Erythroblast (primary cell): ENCODE results near the gene FAM83E.

ENCODE experiments used
- DNase-seq, 2 experiments: peaks; one replicate each; lab custom pipeline; 2025; lab: John Stamatoyannopoulos, UW
- GATA1 ChIP-seq: IDR thresholded peaks from 2 replicates; pipeline ENCODE4 v1.6.1; 2011; ENCODE audit warnings: low read depth, mild to moderate bottlenecking, control low read depth, low read length, moderate library complexity
- POLR2A ChIP-seq: IDR thresholded peaks from 2 replicates; pipeline ENCODE4 v1.6.1; 2011; ENCODE audit warnings: mild to moderate bottlenecking, low read length

FAM83E gene

DNA sequence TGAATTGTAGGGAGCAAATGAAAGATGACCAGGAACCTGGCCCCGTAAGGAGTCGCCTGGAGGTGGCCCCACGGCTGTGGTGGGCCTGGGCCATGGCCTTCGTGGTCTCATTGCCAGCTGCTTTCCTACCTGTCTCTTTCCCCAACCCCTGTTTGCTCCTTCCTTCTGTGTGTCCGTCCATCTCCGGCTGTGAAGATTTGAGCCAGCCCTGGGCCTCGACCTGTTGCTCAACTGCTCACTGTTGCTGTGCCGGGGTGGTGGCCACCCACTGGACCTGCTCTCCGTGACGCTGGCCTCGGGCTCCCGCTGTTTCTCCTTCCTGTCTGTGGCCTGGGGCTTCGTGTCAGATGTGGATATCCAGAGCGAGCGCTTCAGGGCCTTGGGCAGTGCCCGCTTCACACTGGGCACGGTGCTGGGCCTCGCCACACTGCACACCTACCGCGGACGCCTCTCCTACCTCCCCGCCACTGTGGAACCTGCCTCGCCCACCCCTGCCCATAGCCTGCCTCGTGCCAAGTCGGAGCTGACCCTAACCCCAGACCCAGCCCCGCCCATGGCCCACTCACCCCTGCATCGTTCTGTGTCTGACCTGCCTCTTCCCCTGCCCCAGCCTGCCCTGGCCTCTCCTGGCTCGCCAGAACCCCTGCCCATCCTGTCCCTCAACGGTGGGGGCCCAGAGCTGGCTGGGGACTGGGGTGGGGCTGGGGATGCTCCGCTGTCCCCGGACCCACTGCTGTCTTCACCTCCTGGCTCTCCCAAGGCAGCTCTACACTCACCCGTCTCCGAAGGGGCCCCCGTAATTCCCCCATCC lies 13.8 kb upstream of the FAM83E start:
- DNase-seq, result no peak
- TF ChIP-seq POLR2A (no peak), GATA1 (no peak)

DNA sequence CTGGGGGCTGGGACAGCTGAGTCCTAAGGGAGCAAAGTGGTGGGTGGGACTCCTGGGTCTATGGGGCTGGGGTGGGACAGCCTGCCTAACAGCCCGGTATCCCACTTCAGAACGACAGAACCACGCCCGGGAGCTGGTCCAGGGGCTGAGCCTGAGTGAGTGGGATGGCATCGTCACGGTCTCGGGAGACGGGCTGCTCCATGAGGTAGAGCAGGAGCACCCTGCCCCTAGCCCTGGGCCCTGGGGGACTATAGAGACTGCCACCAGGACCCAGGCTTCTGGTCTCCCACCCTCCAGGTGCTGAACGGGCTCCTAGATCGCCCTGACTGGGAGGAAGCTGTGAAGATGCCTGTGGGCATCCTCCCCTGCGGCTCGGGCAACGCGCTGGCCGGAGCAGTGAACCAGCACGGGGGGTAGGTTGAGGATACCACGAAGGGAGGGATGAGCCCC lies 13.0 kb upstream of the FAM83E start:
- no peak for TF ChIP-seq GATA1
- no peak for TF ChIP-seq POLR2A
- no peak for DNase-seq

DNA sequence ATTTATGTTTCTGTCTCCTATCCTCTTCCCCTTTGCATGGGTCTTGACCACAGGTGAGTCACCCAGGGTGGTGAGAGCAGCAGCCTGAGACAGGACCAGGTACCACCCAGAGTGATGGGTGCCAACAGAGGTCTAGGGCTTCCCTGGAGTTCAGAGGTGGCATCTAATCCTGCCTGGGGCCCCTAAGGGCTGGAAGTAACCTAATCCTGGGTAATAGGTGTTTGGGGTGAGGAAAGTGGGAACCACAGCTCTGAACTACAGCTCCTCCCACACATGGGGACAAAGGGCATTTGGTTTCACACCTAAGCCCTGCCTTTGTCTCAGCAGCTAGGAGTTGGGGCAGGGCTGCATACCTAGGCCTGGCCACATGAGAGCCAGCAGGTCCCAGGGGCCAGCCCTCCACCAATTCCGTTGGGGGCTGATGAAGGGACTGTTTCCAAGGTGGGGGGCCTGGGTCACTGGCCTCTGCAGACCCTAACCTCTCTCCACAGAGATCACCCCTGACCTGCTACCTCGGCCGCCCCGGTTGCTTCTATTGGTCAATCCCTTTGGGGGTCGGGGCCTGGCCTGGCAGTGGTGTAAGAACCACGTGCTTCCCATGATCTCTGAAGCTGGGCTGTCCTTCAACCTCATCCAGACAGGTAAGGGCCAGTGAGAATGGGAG lies 12.5 kb upstream of the FAM83E start:
- DNase-seq, result no peak
- TF ChIP-seq POLR2A (no peak), GATA1 (no peak)

DNA sequence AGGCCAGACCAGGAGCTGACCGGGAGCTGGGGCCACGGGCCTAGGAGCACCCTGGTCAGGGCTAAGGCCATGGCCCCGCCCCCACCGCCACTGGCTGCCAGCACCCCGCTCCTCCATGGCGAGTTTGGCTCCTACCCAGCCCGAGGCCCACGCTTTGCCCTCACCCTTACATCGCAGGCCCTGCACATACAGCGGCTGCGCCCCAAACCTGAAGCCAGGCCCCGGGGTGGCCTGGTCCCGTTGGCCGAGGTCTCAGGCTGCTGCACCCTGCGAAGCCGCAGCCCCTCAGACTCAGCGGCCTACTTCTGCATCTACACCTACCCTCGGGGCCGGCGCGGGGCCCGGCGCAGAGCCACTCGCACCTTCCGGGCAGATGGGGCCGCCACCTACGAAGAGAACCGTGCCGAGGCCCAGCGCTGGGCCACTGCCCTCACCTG lies 11.0 kb upstream of the FAM83E start:
- no peak for TF ChIP-seq GATA1

DNA sequence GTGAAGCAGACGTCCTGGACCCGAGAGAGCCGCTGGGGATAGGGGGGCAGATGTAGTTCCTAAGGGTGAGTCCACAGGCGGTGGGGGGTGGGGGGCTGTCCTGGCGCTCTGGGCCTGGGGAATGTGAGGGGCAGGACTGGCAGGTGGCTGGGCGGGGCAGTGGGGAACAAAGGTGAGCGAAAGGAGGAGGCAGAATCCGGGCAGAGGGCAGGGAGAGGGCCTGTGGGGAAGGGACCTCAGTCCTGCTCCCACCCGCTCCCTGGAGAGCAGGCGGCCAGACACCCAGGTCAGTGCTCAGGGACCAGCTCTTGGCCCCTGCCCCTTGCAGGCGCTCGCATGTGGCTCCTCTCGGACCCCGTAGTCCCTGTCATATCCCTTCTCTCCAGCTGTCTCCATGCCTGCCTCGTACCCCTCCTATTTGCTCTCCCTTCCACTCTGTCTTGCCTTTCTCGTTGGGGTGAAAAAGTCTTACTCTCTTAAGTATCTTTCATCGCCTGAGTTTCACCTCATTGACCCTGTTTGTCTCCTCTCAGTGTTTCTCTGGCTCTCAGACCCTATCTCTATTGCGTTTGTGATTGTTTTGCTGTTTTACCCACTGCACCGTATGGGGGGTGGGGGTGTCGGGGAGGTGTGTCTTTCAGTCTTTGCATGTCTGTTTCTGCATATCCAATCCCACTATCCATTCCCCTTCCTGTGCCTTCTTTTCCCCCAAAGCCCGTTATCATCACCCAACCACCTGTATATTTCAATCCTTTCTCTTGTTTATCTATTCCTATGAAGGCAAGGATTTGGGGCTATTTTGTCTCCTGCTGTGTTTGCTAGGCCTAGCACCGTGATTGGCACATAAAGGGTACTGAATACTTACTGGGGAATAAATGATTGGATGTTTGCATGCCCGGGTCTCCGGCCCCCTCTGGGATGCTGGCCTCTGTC lies 10.2 kb upstream of the FAM83E start:
- TF ChIP-seq GATA1 (no peak), POLR2A (no peak)
- DNase-seq, result no peak

More for the DNA sequence above, 11.0 kb upstream of the FAM83E start:
- no peak for DNase-seq

DNA sequence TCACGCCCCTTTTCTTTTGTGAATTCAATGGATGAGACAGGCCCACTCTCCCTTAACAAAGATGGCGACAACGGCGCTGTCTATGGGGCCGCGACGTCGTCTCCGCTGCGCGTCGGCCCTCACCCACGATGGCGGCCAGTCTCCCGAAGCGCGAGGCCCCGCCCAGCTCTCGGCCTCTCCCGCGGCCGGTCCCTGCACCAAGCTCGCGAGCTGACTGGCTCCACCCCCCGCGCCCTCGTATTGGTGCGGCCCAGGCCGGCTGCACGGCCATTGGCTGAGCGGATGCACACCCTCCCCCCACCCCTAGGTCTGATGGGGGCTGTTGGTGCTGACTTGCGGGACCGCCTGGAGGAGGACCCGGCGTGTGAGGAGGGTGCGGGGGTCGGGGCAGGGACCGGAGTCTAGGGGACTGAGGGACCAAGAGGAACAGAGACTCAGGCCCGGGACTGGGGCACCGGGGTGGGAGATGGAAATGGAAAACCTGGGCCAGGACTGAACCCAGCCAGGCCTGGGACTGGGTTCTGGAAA lies 9.3 kb upstream of the FAM83E start:
- peak; percentile 99 for DNase-seq
- TF ChIP-seq POLR2A (peak; percentile 6), GATA1 (no peak)

DNA sequence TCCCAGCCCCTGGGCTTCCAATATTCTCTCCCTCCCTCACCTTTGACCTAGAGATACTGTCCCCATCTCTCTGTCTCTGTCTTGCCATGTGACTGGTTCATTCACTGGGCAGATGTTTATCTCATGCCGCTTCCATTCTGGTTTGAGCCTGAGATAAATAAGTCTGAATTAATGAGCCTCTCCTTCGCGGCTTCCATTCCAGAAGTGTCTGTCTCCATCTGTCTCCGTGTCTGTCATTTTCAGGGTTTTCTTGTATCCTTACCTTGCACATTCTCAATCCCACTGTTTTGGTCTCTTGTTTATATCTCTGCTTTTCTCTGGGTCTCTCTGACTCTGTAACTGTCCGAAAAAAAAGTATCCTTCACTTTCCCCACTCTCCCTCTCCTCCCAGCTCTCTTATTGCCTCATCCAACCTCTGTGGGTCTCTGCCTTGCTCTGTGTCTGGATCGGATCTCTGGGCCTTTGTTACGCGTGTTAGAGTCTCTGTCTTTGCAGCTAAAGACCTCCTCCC lies 8.7 kb upstream of the FAM83E start:
- TF ChIP-seq GATA1 (no peak), POLR2A (no peak)
- peak; percentile 66 to 69 for DNase-seq

DNA sequence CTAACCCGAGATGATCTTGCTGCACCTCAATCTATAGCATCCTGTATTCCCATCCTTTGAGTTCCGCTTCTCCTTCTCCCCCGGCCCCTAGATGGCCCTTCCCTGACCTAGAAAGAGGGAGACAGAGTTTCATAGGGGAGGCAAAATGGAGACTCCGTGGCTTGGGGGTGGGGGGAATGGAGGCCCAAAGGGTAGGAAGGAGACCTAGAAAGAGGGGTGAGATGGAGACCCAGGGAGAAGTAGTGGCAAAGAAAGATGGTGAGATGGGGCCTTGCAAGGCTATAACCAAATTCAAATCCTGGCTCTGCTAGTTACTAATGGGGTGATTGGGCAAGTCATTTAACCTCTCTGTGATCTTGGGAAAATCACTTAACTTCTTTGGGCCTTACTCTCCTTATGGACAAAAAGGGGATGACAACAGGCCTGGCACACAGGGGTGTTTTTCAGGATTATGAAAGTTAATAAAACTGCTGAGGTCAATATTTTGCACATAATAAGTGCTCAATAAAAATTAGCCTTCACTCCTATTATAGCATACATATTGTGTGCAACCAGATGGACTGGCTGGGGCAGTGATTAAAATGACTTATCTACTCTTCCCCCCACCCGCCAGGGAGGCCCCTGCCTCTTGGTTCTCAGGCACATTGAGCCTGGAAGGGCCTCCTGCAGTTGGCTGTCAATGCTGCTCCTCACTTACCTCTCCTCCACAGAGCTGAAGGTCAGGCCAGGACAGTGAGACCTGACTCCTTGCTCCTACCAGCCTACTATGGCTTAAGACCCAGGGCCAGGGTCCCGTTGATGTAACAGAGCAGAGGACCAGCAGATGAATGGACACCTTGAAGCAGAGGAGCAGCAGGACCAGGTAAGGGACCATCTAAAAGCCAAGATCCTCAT lies 5.1 kb upstream of the FAM83E start:
- peak; percentile 63 to 87 for DNase-seq
- TF ChIP-seq POLR2A (no peak), GATA1 (no peak)

DNA sequence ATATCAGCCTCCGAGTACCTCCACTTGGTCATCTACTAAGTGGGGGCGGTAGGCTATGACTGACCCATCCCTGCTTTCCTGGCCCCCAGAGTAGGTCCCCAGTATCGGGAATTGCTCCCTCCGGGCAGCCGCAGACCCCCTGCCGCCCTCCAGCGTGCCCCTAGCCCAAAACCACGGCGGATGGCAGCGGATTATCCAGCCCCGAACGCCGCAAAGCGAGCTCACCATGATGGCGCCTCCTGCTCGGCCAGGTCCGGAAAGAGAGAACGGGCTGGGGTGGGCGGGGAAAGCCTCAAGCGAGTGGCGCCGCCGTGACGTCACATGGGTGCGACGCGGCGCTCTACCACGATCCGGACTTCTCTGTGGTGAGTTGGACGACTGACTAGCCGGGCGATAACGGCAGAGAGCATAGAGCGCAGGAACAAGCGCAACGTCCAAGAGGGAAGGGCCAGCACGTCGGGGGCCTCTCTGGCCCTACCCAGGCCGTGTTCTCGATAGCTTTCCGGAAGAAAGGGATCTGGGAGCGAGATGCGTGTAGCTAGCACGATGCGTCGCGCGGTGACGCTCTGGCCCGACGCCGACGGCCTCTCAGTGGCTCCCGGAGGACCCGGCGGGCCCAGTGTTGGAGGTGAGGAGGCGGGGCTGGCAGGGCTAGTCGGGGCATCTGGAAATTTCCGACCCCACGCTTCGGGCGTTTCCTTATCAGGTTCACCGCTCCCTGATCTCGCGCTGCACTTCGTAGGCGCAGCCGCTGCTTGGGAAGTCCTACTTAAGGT lies 4.2 kb upstream of the FAM83E start, which contains the start of the genes RPL18 and SPHK2:
RPL18 (minus strand) TSS at position 263 of the 776 bp plus-strand sequence; CDS start at position 228, 35 bp downstream.
SPHK2 (plus strand) TSS at position 591 of the 776 bp plus-strand sequence. CDS start 1,009 bp downstream, outside the sequence.
- peak; percentile 100 for DNase-seq

DNA sequence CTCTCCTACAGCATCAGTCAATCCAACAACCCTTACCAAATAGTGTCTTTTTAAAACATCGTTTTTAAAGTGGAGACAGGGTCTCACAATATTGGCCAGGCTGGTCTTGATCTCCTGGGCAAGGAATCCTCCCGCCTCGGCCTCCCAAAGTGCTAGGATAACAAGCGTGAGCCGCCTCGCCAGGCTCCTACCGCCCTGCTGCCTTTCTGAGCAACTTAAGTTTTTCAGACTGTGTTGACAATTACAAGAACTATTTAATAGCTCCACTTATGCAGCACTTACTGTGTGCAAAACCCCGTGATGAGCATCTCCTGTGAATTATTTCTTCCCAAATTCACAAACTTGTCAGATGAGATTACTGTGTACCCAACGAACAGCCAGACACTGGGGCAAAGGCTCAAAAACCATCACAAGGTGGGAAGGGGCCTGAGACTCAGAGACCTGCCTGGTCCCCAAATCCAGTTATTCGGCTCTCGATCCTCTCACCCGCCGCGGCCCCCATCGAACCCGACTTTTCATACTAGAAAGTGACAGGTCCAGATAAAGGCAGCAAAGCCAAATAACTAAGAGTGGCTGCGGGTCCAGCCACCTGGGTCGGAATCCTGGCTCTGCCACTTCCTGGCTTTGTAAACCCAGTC lies 3.5 kb upstream of the FAM83E start:
- TF ChIP-seq GATA1 (no peak), POLR2A (no peak)
- DNase-seq, result peak in 1 of 2 experiments; percentile 65

More for the DNA sequence above, 4.2 kb upstream of the FAM83E start, which contains the start of the genes RPL18 and SPHK2:
- peak; percentile 76 for TF ChIP-seq GATA1
- TF ChIP-seq POLR2A, result peak; percentile 96
